Ascending aorta (tissue), 2 donors: Measurements from ENCODE around the gene SULT1C4. TPM values are rescaled to one million over a fixed set of nuclear protein-coding genes. Genes with fewer than 3 reads are reported as not detected.

Experiments
- DNase-seq, 2 donors: peaks; one replicate each; pipeline ENCODE4 v3.0.0-alpha.2; 2019; ENCODE audit warnings: low spot score in 2 of 2
- H3K27ac ChIP-seq, 2 donors: fragments of 200-600 bp; sonication (generic); one replicate each; pipeline ENCODE4 v1.5.1; 2016 to 2017; ENCODE audit warnings: mild to moderate bottlenecking in 1 of 2
- H3K27me3 ChIP-seq: fragments of 200-600 bp; sonication (generic); one replicate; pipeline ENCODE4 v1.5.1; 2017
- H3K36me3 ChIP-seq, 2 donors: fragments of 200-600 bp; sonication (generic); one replicate each; pipeline ENCODE4 v1.5.1; 2016
- H3K4me1 ChIP-seq, 2 donors: fragments of 200-600 bp; sonication (generic); one replicate each; pipeline ENCODE4 v1.5.1; 2016 to 2017; ENCODE audit warnings: mild to moderate bottlenecking in 1 of 2
- H3K4me3 ChIP-seq, 2 donors: fragments of 200-600 bp; sonication (generic); one replicate each; pipeline ENCODE4 v1.5.1; 2016 to 2017; ENCODE audit warnings: mild to moderate bottlenecking in 1 of 2
- H3K9me3 ChIP-seq, 2 donors: fragments of 200-600 bp; sonication (generic); one replicate each; pipeline ENCODE4 v1.5.1; 2016
- CTCF ChIP-seq, 3 experiments: fragments of 200-600 bp in 2 of 3; fragments of 450-650 bp in 1 of 3; sonication (generic) in 2 of 3; IDR thresholded peaks; one replicate each; pipeline ENCODE4 v1.5.1; 2016 to 2019; ENCODE audit warnings: antibody characterized with exemption in 3 of 3, mild to moderate bottlenecking in 1 of 3, moderate library complexity in 1 of 3
- intact Hi-C: fragments of 100-400 bp; cut with DNase I; formaldehyde crosslinking; loops from one replicate; pipeline ENCODE4 v1.15.1; 2023
- total RNA-seq: library from RNA; depleted of rRNA; stranded (reverse); fragments of >200 nt; gene quantifications from one replicate; pipeline ENCODE4 v1.1.0, GENCODE V29; 2016

Gene SULT1C4
- total RNA-seq, 1 donor from 2014 or later, result 11.0 TPM

DNA sequence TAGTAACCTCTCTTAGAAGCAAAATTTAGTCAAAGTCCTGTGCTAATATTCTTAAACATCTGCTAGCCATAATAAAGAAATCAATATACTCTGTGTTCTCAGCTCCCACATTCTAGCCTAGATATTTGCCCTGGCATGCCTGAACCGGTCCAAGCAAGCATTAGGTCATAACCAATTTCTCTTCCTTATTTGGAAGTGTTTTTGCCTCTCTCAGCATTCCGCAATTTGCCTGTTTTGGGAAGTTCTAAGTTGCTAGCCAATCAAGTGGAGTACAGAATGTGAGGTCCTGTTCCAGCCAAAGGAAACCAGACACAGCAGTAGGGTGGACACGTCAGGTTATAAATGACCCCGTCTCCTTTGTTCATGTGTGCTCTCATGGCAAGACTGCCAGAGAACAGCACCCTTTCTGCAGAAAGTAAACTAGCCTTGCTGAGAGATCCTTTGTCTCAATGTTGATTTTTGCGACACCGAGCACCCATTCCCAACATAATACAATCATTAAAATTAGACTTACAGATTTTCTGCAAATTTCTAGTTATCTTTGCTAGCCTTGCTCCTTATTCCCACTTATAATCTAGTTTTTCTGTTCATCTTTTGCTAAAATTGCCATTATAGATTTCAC is 13.0 kb upstream of the SULT1C4 start:
- no peak overlapping the region for H3K27ac ChIP-seq
- no peaks in the 10 kb centered on the region for H3K4me1 ChIP-seq
- no peak overlapping the region for H3K4me3 ChIP-seq
- TF ChIP-seq CTCF (IDR thresholded peaks at IDR 0.05), result no peak
- H3K9me3 ChIP-seq, result peaks cover 0 to 11% of the 10 kb centered on the region in 2 donors
- H3K36me3 ChIP-seq, result no peaks in the 10 kb centered on the region
- intact Hi-C loops, result no loop called here
- no peak for DNase-seq
- H3K27me3 ChIP-seq, result no peaks in the 10 kb centered on the region

DNA sequence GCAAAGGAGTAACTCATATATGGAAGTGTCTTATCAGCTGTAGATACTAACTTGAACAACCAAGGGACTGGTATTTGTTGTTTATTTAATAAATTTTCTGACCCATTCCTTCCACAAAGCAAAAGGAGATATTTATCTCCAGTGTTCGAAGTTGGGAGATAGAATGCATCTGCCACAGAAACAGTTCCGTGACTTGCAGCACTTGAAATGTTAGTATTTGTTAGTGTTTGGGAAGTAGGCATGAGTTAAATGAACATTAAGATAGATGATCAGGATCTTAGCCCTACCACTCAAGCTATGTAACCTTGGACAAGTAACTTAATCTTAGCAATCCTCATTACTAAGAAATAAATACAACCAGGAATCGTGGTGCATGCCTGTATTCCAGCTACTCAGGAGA is 12.1 kb upstream of the SULT1C4 start:
- Histone ChIP-seq H3K36me3 (no peaks in the 10 kb centered on the region), H3K27me3 (no peaks in the 10 kb centered on the region), H3K9me3 (peaks cover 0 to 11% of the 10 kb centered on the region in 2 donors), H3K4me1 (no peaks in the 10 kb centered on the region), H3K4me3 (no peak overlapping the region), H3K27ac (no peak overlapping the region)
- TF ChIP-seq CTCF (IDR thresholded peaks at IDR 0.05), result no peak
- no peak for DNase-seq
- intact Hi-C loops, result no loop called here

DNA sequence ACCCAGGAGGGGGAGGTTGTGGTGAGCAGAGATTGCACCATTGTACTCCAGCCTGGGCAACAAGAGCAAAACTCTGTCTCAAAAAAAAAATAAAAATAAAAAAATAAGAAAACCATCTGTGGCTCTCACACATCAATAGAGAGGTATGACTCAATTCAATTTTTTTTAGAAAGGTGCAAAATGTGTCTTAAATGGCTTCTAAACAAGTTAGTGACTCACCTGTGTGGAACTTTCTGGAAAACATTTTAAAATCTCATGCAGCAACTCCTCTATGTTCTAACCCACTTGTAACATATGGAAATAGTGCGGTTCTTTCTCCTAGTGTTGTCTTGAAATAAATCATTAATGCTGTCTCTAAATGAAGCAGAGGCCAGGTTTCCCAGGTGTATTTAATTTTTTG is 10.7 kb upstream of the SULT1C4 start:
- TF ChIP-seq CTCF (IDR thresholded peaks at IDR 0.05), result no peak

DNA sequence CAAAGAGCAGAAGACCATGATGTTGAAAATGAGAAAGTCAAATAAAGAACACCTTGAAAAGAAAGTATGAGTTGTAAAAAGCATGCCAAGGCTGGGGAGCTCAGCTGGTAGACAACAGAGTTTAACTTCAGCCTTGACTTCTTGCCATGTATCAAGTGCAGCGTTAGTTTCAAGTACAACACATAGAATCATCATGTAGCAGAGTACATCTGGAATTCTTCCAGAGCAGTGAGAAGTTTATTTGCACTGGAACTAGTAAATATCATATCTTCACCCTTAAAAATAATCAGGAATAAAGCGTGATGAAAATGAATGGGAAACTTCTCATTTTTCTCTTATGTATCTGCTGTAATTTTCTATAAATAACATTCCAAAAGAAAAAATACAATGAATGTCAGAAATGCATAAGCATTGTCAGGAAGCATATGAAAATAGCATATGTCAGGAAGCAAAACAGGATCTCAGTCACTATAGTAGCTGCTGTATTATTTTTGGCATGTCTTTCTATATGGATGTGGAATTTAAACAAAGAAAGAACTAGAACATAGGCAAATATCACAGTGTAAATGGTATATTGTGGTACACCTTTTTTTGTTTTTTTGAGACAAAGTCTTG is 10.1 kb upstream of the SULT1C4 start:
- no peaks in the 10 kb centered on the region for H3K27me3 ChIP-seq
- intact Hi-C loops, result no loop called here

More for the DNA sequence above, 10.7 kb upstream of the SULT1C4 start:
- H3K36me3 ChIP-seq, result no peaks in the 10 kb centered on the region
- no peak overlapping the region for H3K27ac ChIP-seq
- intact Hi-C loops, result no loop called here
- H3K9me3 ChIP-seq, result peaks cover 0 to 11% of the 10 kb centered on the region in 2 donors
- no peaks in the 10 kb centered on the region for H3K27me3 ChIP-seq
- no peak overlapping the region for H3K4me3 ChIP-seq
- DNase-seq, result no peak
- no peaks in the 10 kb centered on the region for H3K4me1 ChIP-seq

GRCh38 chr2:108369153-108369552 is 8.6 kb upstream of the SULT1C4 start:
- H3K4me3 ChIP-seq, result no peak overlapping the region
- intact Hi-C loops, result no loop called here
- H3K4me1 ChIP-seq, result no peaks in the 10 kb centered on the region
- no peak for TF ChIP-seq CTCF (IDR thresholded peaks at IDR 0.05)
- no peak overlapping the region for H3K27ac ChIP-seq
- no peaks in the 10 kb centered on the region for H3K36me3 ChIP-seq
- peaks cover 0 to 9% of the 10 kb centered on the region in 2 donors for H3K9me3 ChIP-seq
- H3K27me3 ChIP-seq, result no peaks in the 10 kb centered on the region
- DNase-seq, result no peak

More for the DNA sequence above, 10.1 kb upstream of the SULT1C4 start:
- Histone ChIP-seq H3K27ac (no peak overlapping the region), H3K9me3 (peaks cover 0 to 11% of the 10 kb centered on the region in 2 donors), H3K4me3 (no peak overlapping the region), H3K36me3 (no peaks in the 10 kb centered on the region), H3K4me1 (no peaks in the 10 kb centered on the region)
- DNase-seq, result no peak
- TF ChIP-seq CTCF (IDR thresholded peaks at IDR 0.05), result no peak
